HK-2 (cell line): ENCODE results near the gene CETP.

Experiments used
- DNase-seq: peaks from one replicate; pipeline ENCODE4 v3.0.0-alpha.2; 2018; ENCODE audit not compliant: unreplicated experiment

The CETP gene

GRCh38 chr16:56961851-56962281 is at the start of gene CETP:
Gene CETP, plus strand, starts transcription at chr16:56961950. Its CDS starts 30 bp downstream, at chr16:56961980.
- DNase-seq = no peak

GRCh38 chr16:56912746-56913708 is 48.7 kb upstream of the CETP start:
- no peak for DNase-seq

GRCh38 chr16:56914896-56915295 is 46.9 kb upstream of the CETP start:
- DNase-seq = no peak

- DNase-seq = no peak
Measured at GRCh38 chr16:56915336-56916119, 46.2 kb upstream of the CETP start.

GRCh38 chr16:56916571-56917403 is 45.0 kb upstream of the CETP start:
- DNase-seq = no peak

- DNase-seq = no peak
Measured at GRCh38 chr16:56918467-56919012, 43.2 kb upstream of the CETP start.

- DNase-seq = no peak
Measured at GRCh38 chr16:56919099-56919800, 42.5 kb upstream of the CETP start.

GRCh38 chr16:56921571-56921970 is 40.2 kb upstream of the CETP start:
- DNase-seq = no peak

GRCh38 chr16:56923481-56924091 is 38.2 kb upstream of the CETP start:
- DNase-seq = no peak

GRCh38 chr16:56927471-56927870 is 34.3 kb upstream of the CETP start:
- no peak for DNase-seq

GRCh38 chr16:56929639-56930038 is 32.1 kb upstream of the CETP start:
- DNase-seq = no peak

- DNase-seq = no peak
Measured at GRCh38 chr16:56930486-56931270, 31.1 kb upstream of the CETP start.

GRCh38 chr16:56931271-56931891 is 30.4 kb upstream of the CETP start:
- no peak for DNase-seq

GRCh38 chr16:56931892-56932720 is 29.6 kb upstream of the CETP start, which contains the start of gene HERPUD1:
Gene HERPUD1, plus strand, starts transcription at chr16:56932142. Its CDS starts 103 bp downstream, at chr16:56932245.
- DNase-seq = peak; percentile 99

- peak; percentile 53 for DNase-seq
Measured at GRCh38 chr16:56932721-56933619, 28.8 kb upstream of the CETP start.

GRCh38 chr16:56933828-56934598 is 27.7 kb upstream of the CETP start:
- DNase-seq = no peak
